ENCODE data around the gene ZNF334.

Gene ZNF334

DNA sequence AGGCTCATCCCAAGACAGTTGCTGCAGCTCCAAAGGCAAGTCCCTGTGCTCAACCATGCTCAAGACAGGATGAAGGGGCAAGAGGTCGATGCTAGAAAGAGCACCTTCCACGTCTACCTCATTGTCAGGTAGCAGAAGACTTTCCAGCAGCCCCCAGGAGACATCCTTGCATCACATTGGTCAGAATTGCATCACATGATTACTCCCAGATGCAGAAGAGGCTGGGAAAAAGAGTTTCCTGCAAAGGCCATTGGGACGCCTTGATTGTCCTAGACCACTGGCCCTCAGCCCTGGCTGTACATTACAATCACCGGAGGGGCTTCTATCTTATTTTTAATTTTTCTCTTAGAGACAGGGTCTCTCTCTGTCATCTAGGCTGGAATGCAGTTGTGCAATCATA is 17.3 kb upstream of the ZNF334 start:
- TF ChIP-seq, protein P1, sequence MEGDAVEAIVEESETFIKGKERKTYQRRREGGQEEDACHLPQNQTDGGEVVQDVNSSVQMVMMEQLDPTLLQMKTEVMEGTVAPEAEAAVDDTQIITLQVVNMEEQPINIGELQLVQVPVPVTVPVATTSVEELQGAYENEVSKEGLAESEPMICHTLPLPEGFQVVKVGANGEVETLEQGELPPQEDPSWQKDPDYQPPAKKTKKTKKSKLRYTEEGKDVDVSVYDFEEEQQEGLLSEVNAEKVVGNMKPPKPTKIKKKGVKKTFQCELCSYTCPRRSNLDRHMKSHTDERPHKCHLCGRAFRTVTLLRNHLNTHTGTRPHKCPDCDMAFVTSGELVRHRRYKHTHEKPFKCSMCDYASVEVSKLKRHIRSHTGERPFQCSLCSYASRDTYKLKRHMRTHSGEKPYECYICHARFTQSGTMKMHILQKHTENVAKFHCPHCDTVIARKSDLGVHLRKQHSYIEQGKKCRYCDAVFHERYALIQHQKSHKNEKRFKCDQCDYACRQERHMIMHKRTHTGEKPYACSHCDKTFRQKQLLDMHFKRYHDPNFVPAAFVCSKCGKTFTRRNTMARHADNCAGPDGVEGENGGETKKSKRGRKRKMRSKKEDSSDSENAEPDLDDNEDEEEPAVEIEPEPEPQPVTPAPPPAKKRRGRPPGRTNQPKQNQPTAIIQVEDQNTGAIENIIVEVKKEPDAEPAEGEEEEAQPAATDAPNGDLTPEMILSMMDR (IDR thresholded peaks at IDR 0.05; ENCODE audit: insufficient read depth, low read depth, low read length, missing control alignments), result no peak
- H3K4me3 ChIP-seq (ENCODE audit: low read length), result no peak overlapping the region
- no peak for DNase-seq (ENCODE audit: low read depth)

DNA sequence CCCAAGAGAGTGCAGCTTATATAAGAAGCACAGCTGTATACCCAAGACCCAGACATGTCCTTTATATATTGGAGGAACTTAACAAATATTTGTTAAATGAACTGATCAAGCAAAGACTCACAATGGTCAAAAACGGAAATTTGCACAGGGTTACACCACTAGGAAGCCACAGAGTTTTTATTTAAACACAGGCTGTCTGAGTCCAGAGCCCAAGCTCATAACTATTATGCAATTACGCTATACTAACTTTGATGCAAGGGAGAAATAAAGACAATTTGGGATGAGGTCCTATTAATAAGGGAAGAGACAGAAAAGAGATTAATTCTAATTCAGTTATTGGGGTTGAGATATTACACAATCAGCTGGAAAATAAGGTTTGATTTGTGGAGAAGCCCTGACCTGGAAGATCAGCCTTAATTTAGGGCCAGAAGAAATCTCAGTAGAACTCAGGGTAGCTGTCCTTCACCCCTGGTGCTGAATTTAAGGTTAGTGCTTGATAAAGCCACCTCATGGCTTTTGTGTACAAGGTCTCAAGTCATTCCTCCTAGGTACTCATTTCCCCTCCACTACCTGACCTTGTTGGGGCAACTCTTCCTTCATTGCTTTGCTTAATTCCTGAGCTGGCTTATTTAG is 10.5 kb upstream of the ZNF334 start:
- DNase-seq (ENCODE audit: low read depth), result peak; percentile 54
- H3K4me3 ChIP-seq (ENCODE audit: low read length), result no peak overlapping the region
- TF ChIP-seq, protein P1 (IDR thresholded peaks at IDR 0.05; ENCODE audit: insufficient read depth, low read depth, low read length, missing control alignments), result no peak

DNA sequence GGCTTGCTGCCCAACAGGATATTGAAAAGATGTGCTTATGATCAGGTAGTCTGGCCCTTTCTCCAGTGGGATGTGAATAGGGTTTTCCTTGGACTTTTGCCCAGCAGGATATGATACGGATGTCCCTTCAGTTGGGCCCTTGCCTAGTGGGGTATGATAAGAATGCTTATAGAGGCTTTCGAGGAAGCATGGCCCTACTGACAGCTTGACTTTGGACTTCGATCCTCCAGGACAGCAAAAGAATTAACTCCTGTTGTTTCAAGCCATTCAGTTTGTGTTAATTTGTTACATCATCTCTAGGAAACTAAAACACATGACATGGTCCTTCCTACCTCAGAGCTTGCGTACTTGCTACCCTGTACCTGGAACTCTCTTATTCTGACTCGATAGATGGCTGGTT is 9.7 kb upstream of the ZNF334 start:
- TF ChIP-seq, protein P1 (IDR thresholded peaks at IDR 0.05; ENCODE audit: insufficient read depth, low read depth, low read length, missing control alignments), result no peak
- no peak for DNase-seq (ENCODE audit: low read depth)
- no peak overlapping the region for H3K4me3 ChIP-seq (ENCODE audit: low read length)

DNA sequence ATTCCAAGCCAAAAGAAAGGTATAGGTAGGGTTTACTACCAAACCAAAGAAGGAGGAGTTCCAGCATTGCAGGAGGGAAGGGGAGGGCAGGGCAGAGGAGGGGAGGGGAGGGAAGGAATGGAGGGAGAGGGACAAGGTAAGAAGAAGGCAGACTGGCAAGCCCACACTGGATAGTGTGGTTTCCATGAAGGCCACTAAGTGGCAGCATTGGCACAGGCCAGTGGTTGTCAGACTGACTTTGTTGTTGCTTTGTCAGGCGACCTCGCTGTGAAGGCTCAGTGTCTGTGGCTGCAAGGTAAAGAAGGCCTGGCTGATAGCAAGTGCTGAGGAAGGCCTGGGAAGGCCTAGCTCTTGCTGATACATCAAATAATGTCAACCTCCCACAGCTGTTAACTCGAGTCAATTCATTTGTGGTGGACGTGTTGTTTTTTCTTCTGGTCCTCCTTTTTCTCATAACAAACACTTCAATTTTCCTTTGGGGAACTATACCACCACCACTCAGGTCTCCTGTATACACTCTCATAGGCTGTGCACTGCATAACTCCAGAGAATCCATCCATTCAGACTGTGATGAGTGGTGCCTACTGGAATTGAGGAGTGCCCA is 7.7 kb upstream of the ZNF334 start:
- H3K4me3 ChIP-seq (ENCODE audit: low read length), result no peak overlapping the region
- TF ChIP-seq, protein P1 (IDR thresholded peaks at IDR 0.05; ENCODE audit: insufficient read depth, low read depth, low read length, missing control alignments), result peak; percentile 81
- DNase-seq (ENCODE audit: low read depth), result peak; percentile 74

DNA sequence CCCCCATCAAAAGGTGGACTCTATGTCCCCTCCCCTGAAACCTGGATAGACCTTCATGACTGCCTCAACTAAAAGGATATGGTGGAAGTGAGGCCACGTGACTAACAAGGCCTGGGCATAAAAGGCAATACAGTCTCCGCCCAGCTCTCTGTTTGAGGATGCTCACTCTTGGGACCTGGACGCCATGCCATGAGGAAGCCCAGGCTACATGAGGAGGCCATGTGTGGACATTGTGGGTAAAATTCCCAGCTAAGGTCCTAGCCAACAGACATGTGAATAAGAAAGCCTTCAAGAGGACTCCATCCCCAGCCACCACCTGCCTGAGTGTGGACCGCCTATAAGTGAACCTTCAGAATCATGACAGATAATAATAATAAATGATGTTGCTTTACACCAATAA is 7.2 kb upstream of the ZNF334 start:
- DNase-seq (ENCODE audit: low read depth), result no peak
- H3K4me3 ChIP-seq (ENCODE audit: low read length), result no peak overlapping the region
- TF ChIP-seq, protein P1 (IDR thresholded peaks at IDR 0.05; ENCODE audit: insufficient read depth, low read depth, low read length, missing control alignments), result no peak

DNA sequence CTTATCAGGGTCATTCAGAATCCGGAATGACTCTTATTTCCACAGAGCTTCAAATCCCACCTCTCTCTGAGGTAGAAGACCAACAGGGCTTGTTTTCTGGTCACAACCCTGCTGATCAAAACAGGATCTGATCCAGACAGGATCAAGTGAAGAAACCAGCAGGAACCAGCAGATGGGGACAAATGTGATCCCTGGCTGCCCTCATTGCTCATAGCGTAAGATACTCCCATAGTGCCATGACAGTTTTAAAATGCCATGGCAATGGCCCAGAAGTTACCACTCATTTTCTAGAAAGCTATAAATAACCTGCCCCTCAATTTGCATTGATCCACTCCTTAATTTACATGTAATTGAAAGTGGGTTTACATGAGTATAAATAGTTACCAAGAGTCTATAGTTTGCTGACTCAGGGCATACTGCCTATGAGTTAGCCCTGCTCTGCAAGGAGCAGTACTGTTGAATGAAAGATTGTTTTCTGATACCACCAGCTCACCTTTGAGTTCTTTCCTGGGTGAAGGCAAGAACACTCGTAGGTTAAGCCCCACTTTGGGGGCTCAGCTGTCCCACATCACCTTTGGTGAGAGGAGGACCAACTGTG is 6.2 kb upstream of the ZNF334 start:
- H3K4me3 ChIP-seq (ENCODE audit: low read length), result no peak overlapping the region
- DNase-seq (ENCODE audit: low read depth), result no peak
- TF ChIP-seq, protein P1 (IDR thresholded peaks at IDR 0.05; ENCODE audit: insufficient read depth, low read depth, low read length, missing control alignments), result no peak

Data from epithelial cell of esophagus (primary cell).